ENCODE results near the gene ZBTB33. TPM values are rescaled to one million over a fixed set of nuclear protein-coding genes. Genes with fewer than 3 reads are reported as not detected.

The ZBTB33 gene
- total and polyA plus RNA-seq, 2 experiments from 2014 or later = 3.9 to 14.0 TPM

DNA sequence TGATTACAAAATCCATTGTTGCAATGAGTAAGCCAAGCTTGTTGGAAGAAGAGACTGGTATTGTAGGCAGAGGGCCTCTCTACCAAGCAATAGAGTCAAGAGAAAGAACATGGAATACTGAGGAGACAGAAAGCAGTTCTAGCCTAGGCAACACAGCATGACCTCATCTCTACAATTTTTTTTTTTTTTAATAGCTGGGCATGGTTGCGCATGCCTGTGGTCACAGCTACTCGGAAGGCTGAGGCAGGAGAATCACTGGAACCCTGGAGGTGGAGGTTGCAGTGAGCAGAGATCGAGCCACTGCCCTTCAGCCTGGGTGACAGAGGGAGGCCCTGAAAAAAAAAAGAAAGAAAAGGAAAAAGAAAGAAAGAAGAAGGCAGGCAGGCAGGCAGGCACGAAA, 11.7 kb upstream of the ZBTB33 start (continued):
- TF ChIP-seq ZNF462 (CRISPR knock-in tag; IDR thresholded peaks at IDR 0.05) = no peak
- TF ChIP-seq ZNF114 (CRISPR knock-in tag; IDR thresholded peaks at IDR 0.05) = no peak
- no peak for TF ChIP-seq JUNB (IDR thresholded peaks at IDR 0.05; ENCODE audit: unreplicated experiment)
- no peak for TF ChIP-seq EZH2phosphoT487 (IDR thresholded peaks at IDR 0.05; ENCODE audit: unreplicated experiment)
- TF ChIP-seq ETS1 (IDR thresholded peaks at IDR 0.05) = no peak
- TF ChIP-seq POLR2AphosphoS5 (IDR thresholded peaks at IDR 0.05; ENCODE audit: low read depth) = no peak
- TF ChIP-seq NANOG (IDR thresholded peaks at IDR 0.05; ENCODE audit: borderline replicate concordance) = no peak
- TF ChIP-seq EZH2 (IDR thresholded peaks at IDR 0.05; ENCODE audit: low read depth, unreplicated experiment) = no peak

GRCh38 chrX:120242813-120243212, 7.8 kb upstream of the ZBTB33 start:
- Histone ChIP-seq H2AFZ (no peak overlapping the region), H3F3A (replicated peaks; ENCODE audit: low read depth) (no peaks in the 10 kb centered on the region), H3K9me2 (ENCODE audit: insufficient read depth) (no peaks in the 10 kb centered on the region), H4K20me1 (replicated peaks; ENCODE audit: insufficient read depth) (no peaks in the 10 kb centered on the region), H3K27ac (ENCODE audit: low read depth) (no peak overlapping the region), H3K79me2 (replicated peaks; ENCODE audit: insufficient read depth) (peaks cover 19% of the 10 kb centered on the region), H3K27me3 (ENCODE audit: insufficient read depth) (0 out of 2 replicates have a peak, but pooled peaks cover 8% of the 10 kb centered on the region), H3K4me3 (no peak overlapping the region), H3K4me2 (no peak overlapping the region), H3K36me3 (ENCODE audit: insufficient read depth) (no peaks in the 10 kb centered on the region), H3K4me1 (ENCODE audit: insufficient read depth) (0 out of 2 replicates have a peak, but pooled peaks cover 4% of the 10 kb centered on the region)
- Mint-ChIP-seq H3K36me3 (ENCODE audit: low read depth) (peaks cover 1% of the 10 kb centered on the region; the same call in 1 of the 3 replicates), H3K4me1 (peaks cover 5% of the 10 kb centered on the region; the same call in 2 of the 3 replicates), H3K27me3 (ENCODE audit: insufficient read depth, low read depth, poor library complexity) (peaks cover 2% of the 10 kb centered on the region), H3K9me3 (no peaks in the 10 kb centered on the region; the same call in 2 of the 3 replicates), H3K4me3 (no peak overlapping the region), H3K27ac (no peak overlapping the region)
- no peak for ATAC-seq
- DNase-seq (ENCODE audit: low spot score) = no peak
- TF ChIP-seq JUNB (IDR thresholded peaks at IDR 0.05; ENCODE audit: unreplicated experiment) (no peak), EZH2 (IDR thresholded peaks at IDR 0.05; ENCODE audit: low read depth, unreplicated experiment) (no peak), CTCF (conservative IDR thresholded peaks at IDR 0.05; ENCODE audit: low read depth in 2 of 2) (no peak), ZNF331 (CRISPR knock-in tag; IDR thresholded peaks at IDR 0.05; ENCODE audit: low read depth) (no peak)

Measured in GM23338 (cell line).